ENCODE results near the gene PLA2G4A. TPM values are rescaled to one million over a fixed set of nuclear protein-coding genes. Genes with fewer than 3 reads are reported as not detected.

Gene PLA2G4A
- total and polyA plus RNA-seq, 2 donors (not counting 1 experiment from before 2014, with no cell fraction given), result 0.15 TPM; not detected in 1

- ChIA-PET CTCF (interaction anchor here (0.5 to 1.0 kb wide), 3 partner anchors 11 to 580 kb away, joined by 3 to 4 read pairs (median 3); no protein-coding TSS in a partner anchor), POLR2A (no interaction called here)
- no peaks in the 10 kb centered on the region for H3K79me2 ChIP-seq (ENCODE audit: control insufficient read depth, insufficient read depth, low read length)
- intact Hi-C loops (cut with micrococcal nuclease), result no loop called here
- H3K36me3 ChIP-seq (replicated peaks in 1 of 2; ENCODE audit: control extremely low read depth in 1 of 2, control insufficient read depth in 1 of 2, extremely low read depth in 1 of 2, insufficient read depth in 2 of 2, low read length in 1 of 2), result no peaks in the 10 kb centered on the region
- Mint-ChIP-seq H3K4me3 (no peak overlapping the region), H3K27ac (no peak overlapping the region), H3K27me3 (no peaks in the 10 kb centered on the region), H3K9me3 (ENCODE audit: insufficient read depth) (no peaks in the 10 kb centered on the region), H3K4me1 (no peaks in the 10 kb centered on the region)
- TF ChIP-seq CTCF (IDR thresholded peaks at IDR 0.05), result no peak
- TF ChIP-seq EZH2 (IDR thresholded peaks at IDR 0.05; ENCODE audit: borderline replicate concordance, insufficient read depth, low read depth, low read length, poor library complexity, severe bottlenecking), result no peak
- H4K20me1 ChIP-seq (ENCODE audit: control insufficient read depth, insufficient read depth, low read length, poor library complexity, severe bottlenecking), result no peaks in the 10 kb centered on the region
- DNase-seq (no peak), ATAC-seq (ENCODE audit: low read depth) (no peak)
- no peak overlapping the region for H3K9ac ChIP-seq (ENCODE audit: low read length)
- H3K27ac ChIP-seq (ENCODE audit: low read length in 2 of 2), result no peak overlapping the region
- no peaks in the 10 kb centered on the region for H3K4me1 ChIP-seq (ENCODE audit: control insufficient read depth in 2 of 2, insufficient read depth in 2 of 2, low read length in 2 of 2)
- no peak overlapping the region for H3K4me2 ChIP-seq (replicated peaks; ENCODE audit: low read depth, low read length, poor library complexity, severe bottlenecking)
- H3K27me3 ChIP-seq (replicated peaks in 1 of 4; ENCODE audit: control extremely low read depth in 1 of 4, control insufficient read depth in 3 of 4, insufficient read depth in 4 of 4, low read length in 3 of 4), result no peaks in the 10 kb centered on the region
- no peaks in the 10 kb centered on the region for H3K9me3 ChIP-seq (ENCODE audit: control extremely low read depth in 1 of 3, control insufficient read depth in 2 of 3, insufficient read depth in 1 of 3, low read length in 2 of 3)
- no peak overlapping the region for H3K4me3 ChIP-seq (ENCODE audit: control extremely low read depth in 1 of 5, extremely low read depth in 1 of 5, insufficient read depth in 1 of 5, low read depth in 2 of 5, low read length in 4 of 5)
- no peak overlapping the region for H2AFZ ChIP-seq (ENCODE audit: insufficient read depth, low read depth, low read length, poor library complexity, severe bottlenecking)
- 100% methylated on average over 1 of the region's 3 CpGs for WGBS (ENCODE audit: insufficient coverage)
Measured at GRCh38 chr1:186982116-186982515, 153.4 kb downstream of the PLA2G4A start.

DNA sequence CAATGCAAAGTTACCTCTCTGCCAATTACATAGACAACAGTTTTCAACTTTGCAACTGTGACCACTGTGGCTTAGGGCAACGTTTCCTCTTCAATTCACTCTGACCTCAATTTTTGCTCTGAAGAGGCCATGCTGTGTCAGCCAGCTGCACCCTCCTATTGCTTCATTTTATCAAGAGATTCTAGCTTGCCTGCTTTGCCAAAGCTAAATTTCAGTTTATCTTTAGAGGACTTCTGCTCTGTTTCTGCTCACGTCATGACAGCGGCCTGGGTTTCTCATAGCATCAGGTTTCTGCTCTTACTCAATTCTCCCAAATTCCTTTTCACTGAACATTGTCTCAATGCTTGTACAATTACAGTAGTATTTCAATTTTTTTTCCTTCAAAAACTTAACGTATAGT is 154.6 kb downstream of the PLA2G4A start:
- Mint-ChIP-seq H3K9me3 (ENCODE audit: insufficient read depth) (no peaks in the 10 kb centered on the region), H3K27ac (no peak overlapping the region), H3K27me3 (no peaks in the 10 kb centered on the region), H3K4me3 (no peak overlapping the region), H3K4me1 (no peaks in the 10 kb centered on the region)
- Histone ChIP-seq H3K4me2 (replicated peaks; ENCODE audit: low read depth, low read length, poor library complexity, severe bottlenecking) (no peak overlapping the region), H3K9me3 (ENCODE audit: control extremely low read depth in 1 of 3, control insufficient read depth in 2 of 3, insufficient read depth in 1 of 3, low read length in 2 of 3) (no peaks in the 10 kb centered on the region), H3K27me3 (replicated peaks in 1 of 4; ENCODE audit: control extremely low read depth in 1 of 4, control insufficient read depth in 3 of 4, insufficient read depth in 4 of 4, low read length in 3 of 4) (no peaks in the 10 kb centered on the region), H3K79me2 (ENCODE audit: control insufficient read depth, insufficient read depth, low read length) (no peaks in the 10 kb centered on the region), H3K9ac (ENCODE audit: low read length) (no peak overlapping the region), H3K27ac (ENCODE audit: low read length in 2 of 2) (no peak overlapping the region), H3K36me3 (replicated peaks in 1 of 2; ENCODE audit: control extremely low read depth in 1 of 2, control insufficient read depth in 1 of 2, extremely low read depth in 1 of 2, insufficient read depth in 2 of 2, low read length in 1 of 2) (no peaks in the 10 kb centered on the region), H3K4me1 (ENCODE audit: control insufficient read depth in 2 of 2, insufficient read depth in 2 of 2, low read length in 2 of 2) (no peaks in the 10 kb centered on the region), H2AFZ (ENCODE audit: insufficient read depth, low read depth, low read length, poor library complexity, severe bottlenecking) (no peak overlapping the region), H3K4me3 (ENCODE audit: control extremely low read depth in 1 of 5, extremely low read depth in 1 of 5, insufficient read depth in 1 of 5, low read depth in 2 of 5, low read length in 4 of 5) (no peak overlapping the region), H4K20me1 (ENCODE audit: control insufficient read depth, insufficient read depth, low read length, poor library complexity, severe bottlenecking) (no peaks in the 10 kb centered on the region)
- ChIA-PET POLR2A (no interaction called here), CTCF (interaction anchor here (0.7 to 1.4 kb wide), 3 partner anchors 13 to 579 kb away, joined by 3 to 4 read pairs (median 3); no protein-coding TSS in a partner anchor)
- ATAC-seq (ENCODE audit: low read depth) (no peak), DNase-seq (no peak)
- intact Hi-C loops (cut with micrococcal nuclease), result no loop called here
- WGBS (ENCODE audit: insufficient coverage), result 85% methylated on average over 4 of the region's 4 CpGs
- no peak for TF ChIP-seq CTCF (IDR thresholded peaks at IDR 0.05)
- no peak for TF ChIP-seq EZH2 (IDR thresholded peaks at IDR 0.05; ENCODE audit: borderline replicate concordance, insufficient read depth, low read depth, low read length, poor library complexity, severe bottlenecking)

Data from B cell (primary cell).